Loucy (cell line): Measurements from ENCODE around the gene CACNG1.

ENCODE experiments used
- CTCF ChIP-seq: fragments of 200-600 bp; sonication (generic); conservative IDR thresholded peaks from 2 replicates; pipeline ENCODE4 v1.5.1; 2014; ENCODE audit warnings: mild to moderate bottlenecking, antibody characterized with exemption, low read length
- EZH2phosphoT487 ChIP-seq: fragments of 200-600 bp; IDR thresholded peaks from 2 replicates; pipeline ENCODE4 v1.6.1; 2018; ENCODE audit warnings: antibody characterized with exemption, mild to moderate bottlenecking, moderate library complexity, borderline replicate concordance

- no peak for TF ChIP-seq CTCF
- TF ChIP-seq EZH2phosphoT487: no peak
Observed at GRCh38 chr17:67013891-67014290, 30.5 kb upstream of the CACNG1 start.
